ENCODE results near the gene TAF1C.
A peak's percentile ranks its signal among the peaks of the same experiment; 100 is the strongest.

Gene TAF1C

GRCh38 chr16:84144209-84144858 is 42.5 kb downstream of the TAF1C start:
- H3K9ac ChIP-seq (ENCODE audit: low read depth, low read length) = peak overlapping the region; percentile 47
- no peaks in the 10 kb centered on the region for H3K36me3 ChIP-seq (ENCODE audit: control insufficient read depth, insufficient read depth, low read length)
- no peaks in the 10 kb centered on the region for H3K9me3 ChIP-seq (ENCODE audit: control insufficient read depth, insufficient read depth, low read length)
- peaks cover under 1% of the 10 kb centered on the region for H3K4me1 ChIP-seq (ENCODE audit: control insufficient read depth, insufficient read depth, low read length)
- peaks cover 5% of the 10 kb centered on the region for H3K27me3 ChIP-seq (ENCODE audit: control insufficient read depth, insufficient read depth, low read length)
- H3K4me3 ChIP-seq (ENCODE audit: low read depth, low read length) = peak overlapping the region; percentile 89

- Histone ChIP-seq H3K9me3 (ENCODE audit: control insufficient read depth, insufficient read depth, low read length) (no peaks in the 10 kb centered on the region), H3K36me3 (ENCODE audit: control insufficient read depth, insufficient read depth, low read length) (no peaks in the 10 kb centered on the region), H3K4me3 (ENCODE audit: low read depth, low read length) (peak overlapping the region; percentile 89), H3K27me3 (ENCODE audit: control insufficient read depth, insufficient read depth, low read length) (peaks cover 5% of the 10 kb centered on the region), H3K9ac (ENCODE audit: low read depth, low read length) (no peak overlapping the region), H3K4me1 (ENCODE audit: control insufficient read depth, insufficient read depth, low read length) (peaks cover 6% of the 10 kb centered on the region)
These were observed 43.1 kb downstream of the TAF1C start for GRCh38 chr16:84143784-84144199.

- peaks cover 5% of the 10 kb centered on the region for H3K27me3 ChIP-seq (ENCODE audit: control insufficient read depth, insufficient read depth, low read length)
- H3K9ac ChIP-seq (ENCODE audit: low read depth, low read length) = no peak overlapping the region
- no peak overlapping the region for H3K4me3 ChIP-seq (ENCODE audit: low read depth, low read length)
- H3K4me1 ChIP-seq (ENCODE audit: control insufficient read depth, insufficient read depth, low read length) = peaks cover 8% of the 10 kb centered on the region
- no peaks in the 10 kb centered on the region for H3K9me3 ChIP-seq (ENCODE audit: control insufficient read depth, insufficient read depth, low read length)
- H3K36me3 ChIP-seq (ENCODE audit: control insufficient read depth, insufficient read depth, low read length) = no peaks in the 10 kb centered on the region
These were observed 43.8 kb downstream of the TAF1C start for GRCh38 chr16:84143081-84143480.

- peaks cover 3% of the 10 kb centered on the region for H3K27me3 ChIP-seq (ENCODE audit: control insufficient read depth, insufficient read depth, low read length)
- no peaks in the 10 kb centered on the region for H3K9me3 ChIP-seq (ENCODE audit: control insufficient read depth, insufficient read depth, low read length)
- peaks cover 17% of the 10 kb centered on the region for H3K4me1 ChIP-seq (ENCODE audit: control insufficient read depth, insufficient read depth, low read length)
- H3K9ac ChIP-seq (ENCODE audit: low read depth, low read length) = no peak overlapping the region
- H3K4me3 ChIP-seq (ENCODE audit: low read depth, low read length) = no peak overlapping the region
- H3K36me3 ChIP-seq (ENCODE audit: control insufficient read depth, insufficient read depth, low read length) = no peaks in the 10 kb centered on the region
These were observed 45.6 kb downstream of the TAF1C start for GRCh38 chr16:84141143-84141670.

GRCh38 chr16:84139628-84140258 is 47.1 kb downstream of the TAF1C start:
- Histone ChIP-seq H3K4me1 (ENCODE audit: control insufficient read depth, insufficient read depth, low read length) (peaks cover 17% of the 10 kb centered on the region), H3K27me3 (ENCODE audit: control insufficient read depth, insufficient read depth, low read length) (no peaks in the 10 kb centered on the region), H3K4me3 (ENCODE audit: low read depth, low read length) (no peak overlapping the region), H3K36me3 (ENCODE audit: control insufficient read depth, insufficient read depth, low read length) (no peaks in the 10 kb centered on the region), H3K9me3 (ENCODE audit: control insufficient read depth, insufficient read depth, low read length) (no peaks in the 10 kb centered on the region), H3K9ac (ENCODE audit: low read depth, low read length) (no peak overlapping the region)

- Histone ChIP-seq H3K9ac (ENCODE audit: low read depth, low read length) (no peak overlapping the region), H3K4me3 (ENCODE audit: low read depth, low read length) (no peak overlapping the region), H3K4me1 (ENCODE audit: control insufficient read depth, insufficient read depth, low read length) (peaks cover 17% of the 10 kb centered on the region)
These were observed 47.8 kb downstream of the TAF1C start for GRCh38 chr16:84138824-84139627.

GRCh38 chr16:84138500-84138823 is 48.4 kb downstream of the TAF1C start:
- Histone ChIP-seq H3K9me3 (ENCODE audit: control insufficient read depth, insufficient read depth, low read length) (no peaks in the 10 kb centered on the region), H3K4me3 (ENCODE audit: low read depth, low read length) (no peak overlapping the region), H3K36me3 (ENCODE audit: control insufficient read depth, insufficient read depth, low read length) (no peaks in the 10 kb centered on the region), H3K4me1 (ENCODE audit: control insufficient read depth, insufficient read depth, low read length) (peaks cover 21% of the 10 kb centered on the region), H3K27me3 (ENCODE audit: control insufficient read depth, insufficient read depth, low read length) (no peaks in the 10 kb centered on the region), H3K9ac (ENCODE audit: low read depth, low read length) (no peak overlapping the region)

More at GRCh38 chr16:84138824-84139627, 47.8 kb downstream of the TAF1C start:
- H3K9me3 ChIP-seq (ENCODE audit: control insufficient read depth, insufficient read depth, low read length) = no peaks in the 10 kb centered on the region
- H3K27me3 ChIP-seq (ENCODE audit: control insufficient read depth, insufficient read depth, low read length) = no peaks in the 10 kb centered on the region
- no peaks in the 10 kb centered on the region for H3K36me3 ChIP-seq (ENCODE audit: control insufficient read depth, insufficient read depth, low read length)

- Histone ChIP-seq H3K27me3 (ENCODE audit: control insufficient read depth, insufficient read depth, low read length) (no peaks in the 10 kb centered on the region), H3K4me3 (ENCODE audit: low read depth, low read length) (no peak overlapping the region), H3K4me1 (ENCODE audit: control insufficient read depth, insufficient read depth, low read length) (peaks cover 21% of the 10 kb centered on the region), H3K36me3 (ENCODE audit: control insufficient read depth, insufficient read depth, low read length) (no peaks in the 10 kb centered on the region), H3K9ac (ENCODE audit: low read depth, low read length) (no peak overlapping the region), H3K9me3 (ENCODE audit: control insufficient read depth, insufficient read depth, low read length) (no peaks in the 10 kb centered on the region)
These were observed 49.0 kb downstream of the TAF1C start for GRCh38 chr16:84137769-84138357.

- H3K4me3 ChIP-seq (ENCODE audit: low read depth, low read length) = no peak overlapping the region
- no peaks in the 10 kb centered on the region for H3K9me3 ChIP-seq (ENCODE audit: control insufficient read depth, insufficient read depth, low read length)
- H3K4me1 ChIP-seq (ENCODE audit: control insufficient read depth, insufficient read depth, low read length) = peaks cover 21% of the 10 kb centered on the region
- H3K9ac ChIP-seq (ENCODE audit: low read depth, low read length) = no peak overlapping the region
- H3K27me3 ChIP-seq (ENCODE audit: control insufficient read depth, insufficient read depth, low read length) = no peaks in the 10 kb centered on the region
- H3K36me3 ChIP-seq (ENCODE audit: control insufficient read depth, insufficient read depth, low read length) = no peaks in the 10 kb centered on the region
These were observed 49.6 kb downstream of the TAF1C start for GRCh38 chr16:84137287-84137686.

GRCh38 chr16:84136331-84137125 is 50.3 kb downstream of the TAF1C start:
- Histone ChIP-seq H3K4me3 (ENCODE audit: low read depth, low read length) (no peak overlapping the region), H3K9me3 (ENCODE audit: control insufficient read depth, insufficient read depth, low read length) (no peaks in the 10 kb centered on the region), H3K36me3 (ENCODE audit: control insufficient read depth, insufficient read depth, low read length) (no peaks in the 10 kb centered on the region), H3K4me1 (ENCODE audit: control insufficient read depth, insufficient read depth, low read length) (peaks cover 21% of the 10 kb centered on the region), H3K27me3 (ENCODE audit: control insufficient read depth, insufficient read depth, low read length) (no peaks in the 10 kb centered on the region), H3K9ac (ENCODE audit: low read depth, low read length) (no peak overlapping the region)

All from iPS-15b (cell line).